LoVo (cell line): Measurements from ENCODE around the gene SEMA4D.
"Not testable (repeated sequence)": the region's sequence is repeated elsewhere in the genome, so short reads cannot be mapped to it uniquely, and the experiment has no call there.

Source experiments
- DNase-seq: peaks from one replicate; pipeline ENCODE4 v3.0.0-alpha.2; 2016; ENCODE audit warnings: low spot score

The SEMA4D gene

DNA sequence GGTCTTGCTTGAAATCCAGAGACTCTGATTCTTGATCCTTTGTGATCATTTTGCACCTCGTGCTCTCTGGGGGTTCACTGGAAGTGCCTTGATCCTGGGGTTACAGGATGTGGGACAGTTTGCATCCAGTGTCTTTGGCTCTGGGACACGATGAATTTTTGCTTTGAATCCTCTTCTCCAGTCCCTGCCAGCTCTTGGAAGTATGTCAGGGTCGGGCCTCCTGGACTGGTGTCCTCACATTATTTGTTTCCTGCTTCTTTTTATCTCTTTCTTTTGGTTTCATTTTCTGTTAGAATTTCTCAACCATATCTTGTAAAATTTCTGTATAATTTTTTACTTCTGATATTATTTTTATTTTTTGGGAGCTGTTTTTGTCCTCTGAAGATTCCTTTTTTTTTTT is 145.5 kb downstream of the SEMA4D start:
- DNase-seq: no peak

DNA sequence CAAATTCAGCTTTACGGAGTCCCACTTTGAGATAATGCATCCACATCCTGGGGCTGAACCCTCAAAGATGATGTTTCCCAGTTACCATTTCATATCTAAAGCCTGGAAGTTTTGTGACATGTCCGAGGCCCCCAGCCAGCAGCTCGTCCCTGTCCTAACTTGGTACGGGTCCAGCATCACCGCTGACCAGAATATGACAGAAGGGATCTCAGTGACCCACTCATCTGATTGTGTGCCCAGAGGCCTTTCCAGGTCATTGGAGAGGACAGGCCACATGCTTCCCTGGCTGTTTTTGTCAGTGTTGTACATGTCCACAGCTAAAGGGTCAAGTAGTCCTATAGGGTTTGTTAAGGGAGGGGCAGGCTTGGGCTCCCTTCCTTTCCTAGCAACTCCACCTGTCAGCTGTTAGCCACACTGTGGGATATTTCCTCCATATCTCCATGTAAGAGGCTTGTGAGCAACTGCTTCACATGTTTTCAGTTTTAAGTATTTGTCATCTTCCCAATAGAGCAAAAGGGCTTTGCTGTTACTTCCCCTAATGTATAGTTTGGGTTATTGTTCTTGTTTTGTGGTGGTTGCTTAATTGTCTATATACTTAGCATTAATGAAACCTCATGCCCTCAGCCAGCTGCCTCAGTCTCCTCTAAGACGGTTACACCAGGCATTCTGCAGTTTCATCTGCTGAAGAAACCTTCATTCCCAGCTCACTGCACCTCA is 146.2 kb downstream of the SEMA4D start:
- no peak for DNase-seq

DNA sequence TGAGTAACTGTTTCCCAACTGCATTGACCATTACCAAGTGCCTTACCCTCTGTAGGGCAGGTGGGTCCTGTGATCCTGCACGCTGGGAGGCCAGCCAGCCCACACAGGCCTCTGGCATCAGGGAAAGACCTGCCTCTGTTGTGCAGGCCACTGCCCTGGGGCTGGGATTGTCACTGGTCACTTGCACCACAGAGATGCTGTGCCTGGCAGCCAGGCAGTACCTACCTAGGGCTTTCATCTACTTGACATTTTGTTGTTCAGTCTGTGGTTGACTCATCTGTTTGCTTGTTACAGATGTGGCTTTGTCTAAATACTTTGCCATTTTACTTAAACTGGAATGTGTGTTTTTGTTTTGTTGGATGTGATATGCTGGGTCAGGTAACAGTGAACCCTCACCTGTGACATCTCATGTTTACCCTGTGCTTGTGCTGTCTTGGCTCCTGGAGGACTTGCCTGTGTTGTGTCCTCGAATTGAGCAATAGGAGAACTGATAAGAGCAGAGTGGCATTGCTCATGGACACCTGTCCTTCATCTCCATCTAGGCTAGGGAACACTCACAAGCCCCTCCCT is 146.8 kb downstream of the SEMA4D start:
- no peak for DNase-seq

DNA sequence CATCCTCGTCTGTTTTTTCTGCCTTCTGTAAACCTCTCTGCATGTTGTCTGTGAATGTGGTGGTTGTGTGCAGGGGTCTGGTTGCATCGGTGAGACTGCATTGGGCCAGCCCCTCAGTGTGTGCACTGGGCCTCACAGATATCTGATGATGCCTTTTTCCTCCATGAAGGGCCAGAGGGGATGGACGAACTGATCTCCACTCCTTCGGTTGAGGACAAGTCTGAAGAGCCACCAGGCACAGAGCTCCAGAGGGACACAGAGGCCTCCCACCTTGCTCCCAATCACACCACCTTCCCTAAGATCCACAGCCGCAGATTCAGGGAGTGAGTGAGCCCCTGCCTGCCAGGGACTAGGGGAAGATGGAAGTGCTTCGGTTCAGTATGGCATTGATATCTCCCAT is 148.3 kb downstream of the SEMA4D start:
- no peak for DNase-seq

DNA sequence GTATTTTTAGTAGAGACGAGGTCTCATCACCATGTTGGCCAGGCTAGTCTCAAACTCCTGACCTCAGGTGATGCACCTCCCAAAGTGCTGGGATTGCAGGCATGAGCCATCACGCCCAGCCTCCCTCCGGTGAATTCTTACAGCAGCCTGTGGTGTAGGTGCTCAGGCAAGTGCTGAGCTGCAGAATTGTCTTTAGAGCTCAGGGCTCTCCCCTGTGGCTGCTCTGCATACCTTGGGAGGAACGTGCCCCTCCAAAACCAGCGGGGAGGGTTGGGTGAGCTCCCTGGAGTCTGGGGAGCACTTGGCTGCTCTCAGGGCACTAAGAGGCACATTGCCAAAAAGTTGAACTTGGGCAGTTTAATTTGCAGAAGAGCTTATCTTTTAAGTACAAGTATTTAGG is 150.3 kb downstream of the SEMA4D start:
- no peak for DNase-seq

DNA sequence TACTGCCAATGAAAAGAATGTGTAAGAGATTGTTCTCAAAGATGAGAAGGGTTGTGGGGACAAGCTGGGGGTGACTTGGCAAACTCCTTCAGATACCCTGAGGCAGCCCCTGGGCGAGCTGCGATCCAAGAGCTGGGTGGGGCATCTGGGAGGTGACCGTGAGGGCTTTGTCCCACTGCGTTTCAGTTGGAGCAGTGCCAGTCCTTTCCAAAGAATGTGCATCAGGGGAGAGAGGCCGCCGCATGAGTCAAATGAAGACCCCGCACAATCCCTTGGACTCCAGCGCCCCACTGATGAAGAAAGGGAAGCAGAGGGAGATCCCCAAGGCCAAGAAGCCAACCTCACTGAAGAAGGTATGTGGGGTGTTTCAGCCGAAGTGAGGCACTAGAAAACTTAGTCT is 151.2 kb downstream of the SEMA4D start:
- DNase-seq: no peak

DNA sequence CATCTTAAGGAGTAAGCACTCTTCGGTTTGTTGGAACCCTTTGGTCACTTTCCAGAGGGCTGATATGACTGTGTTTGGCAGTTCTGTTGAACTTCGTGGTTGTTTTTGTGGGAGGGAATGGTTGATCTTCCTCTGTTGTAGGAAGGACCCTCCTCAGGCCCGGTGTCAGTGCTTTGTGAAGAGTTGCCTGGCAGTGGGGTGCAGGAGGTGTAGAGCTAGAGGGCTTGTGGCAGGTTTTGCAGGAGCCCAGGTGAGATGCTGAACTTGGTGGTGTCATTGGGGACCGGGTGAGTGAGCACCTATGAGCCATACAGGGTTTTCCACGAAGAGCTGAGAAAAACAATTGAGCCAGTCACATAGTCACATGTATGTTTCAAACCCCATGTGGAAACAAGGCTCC is 152.4 kb downstream of the SEMA4D start:
- DNase-seq: no peak

DNA sequence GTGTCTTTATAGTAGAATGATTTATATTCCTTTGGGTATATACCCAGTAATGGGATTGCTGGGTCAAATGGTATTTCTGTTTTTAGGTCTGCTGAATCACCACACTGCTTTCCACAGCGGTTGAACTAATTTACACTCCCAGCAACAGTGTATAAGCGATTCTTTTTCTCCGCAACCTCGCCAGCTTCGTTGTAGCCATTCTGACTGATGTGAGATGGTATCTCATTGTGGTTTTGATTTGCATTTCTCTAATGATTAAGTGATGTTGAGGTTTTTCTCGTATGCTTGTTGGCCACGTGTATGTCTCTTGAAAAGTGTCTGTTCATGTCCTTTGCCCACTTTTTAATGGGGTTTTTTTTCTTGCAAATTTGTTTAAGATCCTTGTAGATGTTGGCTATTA is 154.1 kb downstream of the SEMA4D start:
- DNase-seq: not testable (repeated sequence)

DNA sequence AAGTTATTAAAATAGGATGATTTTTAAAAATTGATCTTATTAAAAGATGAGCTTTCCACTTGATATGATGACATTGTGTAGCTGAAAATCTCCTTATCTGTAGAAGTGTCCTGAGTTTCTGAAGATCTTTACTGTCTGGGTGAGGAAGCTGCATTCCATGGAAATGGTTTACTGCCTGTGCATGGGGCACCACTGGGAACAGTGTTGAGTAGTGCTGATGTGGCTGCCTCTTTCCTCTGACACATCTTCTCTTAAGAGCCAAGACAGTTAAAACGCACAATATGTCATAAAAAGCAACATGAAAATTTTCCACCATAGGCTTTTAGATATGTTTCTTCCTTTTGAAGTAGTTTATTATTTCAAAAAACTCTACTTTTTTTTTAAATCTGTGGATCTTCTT is 155.0 kb downstream of the SEMA4D start:
- DNase-seq: no peak

DNA sequence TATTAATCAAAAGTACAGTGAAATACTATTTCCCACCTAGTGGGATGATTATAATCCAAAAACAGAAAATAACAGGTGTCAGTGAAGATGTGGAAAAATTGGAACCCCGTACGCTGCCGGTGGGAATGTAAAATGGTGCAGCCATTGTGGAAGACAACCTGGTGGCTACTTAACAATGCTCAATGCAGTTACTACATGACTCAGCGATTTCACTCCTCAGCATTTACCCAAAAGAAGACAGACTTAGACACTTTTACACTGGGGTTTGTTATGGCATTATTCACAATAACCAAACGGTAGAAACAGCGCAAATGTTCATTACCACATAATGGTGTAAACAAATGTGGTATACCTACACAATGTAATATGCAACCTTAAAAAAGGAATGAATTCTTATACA is 155.7 kb downstream of the SEMA4D start:
- DNase-seq: no peak

DNA sequence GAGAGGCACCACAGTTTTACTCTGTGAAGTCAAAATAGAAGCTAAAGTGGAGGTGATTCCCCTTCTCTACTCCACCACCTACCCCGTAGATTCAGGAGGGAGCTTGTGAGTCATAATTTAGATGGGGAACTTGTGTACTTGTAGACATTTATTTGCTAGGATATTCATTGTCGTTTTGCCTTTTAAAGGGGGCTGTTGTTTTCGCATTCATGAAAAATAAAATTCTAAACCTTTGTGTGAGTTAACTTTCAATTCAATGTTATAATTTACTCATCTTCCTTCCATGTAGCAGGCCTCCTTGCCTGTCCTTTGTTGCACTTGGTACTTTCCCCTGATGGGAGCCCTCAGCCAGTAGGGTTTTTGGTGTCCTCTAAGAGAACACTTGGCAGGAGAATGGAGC is 157.6 kb downstream of the SEMA4D start:
- no peak for DNase-seq

DNA sequence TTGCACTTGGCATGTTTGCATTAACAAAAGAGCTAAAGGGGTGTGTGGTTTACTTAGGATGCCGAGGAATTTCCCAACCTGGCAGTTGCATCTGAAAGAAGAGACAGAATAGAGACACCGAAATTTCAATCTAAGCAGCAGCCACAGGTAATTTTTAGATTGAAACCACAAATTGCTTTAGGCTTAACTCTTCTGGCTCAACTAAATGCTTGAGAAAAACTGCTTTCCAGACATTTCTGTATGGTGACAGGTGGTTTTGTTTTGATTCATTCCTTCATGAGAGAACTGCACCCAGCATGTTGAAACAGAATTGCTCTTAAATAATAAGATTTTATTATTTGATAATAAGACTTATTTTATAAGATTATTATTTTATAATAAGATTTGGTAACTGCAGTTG is 158.1 kb downstream of the SEMA4D start:
- DNase-seq: no peak

DNA sequence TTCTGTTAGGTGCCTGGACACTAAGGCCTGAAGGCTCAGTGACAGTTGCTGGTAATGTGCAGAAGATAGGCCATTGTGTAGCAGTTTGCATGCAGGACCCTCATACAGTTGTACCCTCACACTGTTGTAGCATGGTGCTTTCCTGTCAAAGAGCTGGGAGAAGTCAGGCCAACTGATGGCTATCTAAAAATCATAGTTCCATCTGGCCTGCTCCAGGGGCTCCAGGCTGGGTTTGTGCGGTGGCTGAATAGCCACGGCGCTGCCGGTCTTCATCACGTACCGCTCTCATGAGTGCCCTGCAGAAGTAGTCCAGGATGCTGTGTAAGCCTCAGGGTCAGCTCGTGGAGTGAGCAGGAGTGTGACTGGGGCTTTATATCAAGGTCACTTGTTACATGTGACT is 167.4 kb downstream of the SEMA4D start:
- DNase-seq: no peak

DNA sequence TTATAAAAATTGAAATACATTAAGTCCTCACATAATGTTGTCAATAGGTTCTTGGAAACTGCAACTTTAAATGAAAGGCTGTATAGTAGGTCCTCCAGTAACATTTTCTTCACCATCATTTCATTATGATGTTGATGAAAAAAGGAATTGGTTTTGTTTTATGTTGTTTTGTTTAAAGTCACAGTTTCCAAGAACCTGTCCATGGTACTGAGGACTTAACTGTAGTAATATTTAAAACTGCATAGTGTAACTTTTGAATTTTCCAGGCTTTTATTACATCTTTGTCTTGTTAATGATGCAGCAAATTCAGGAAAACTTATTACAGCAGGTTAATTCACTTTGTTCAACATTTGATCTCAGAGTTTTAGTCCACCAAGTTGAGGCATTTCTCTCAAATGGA is 168.0 kb downstream of the SEMA4D start:
- DNase-seq: no peak

DNA sequence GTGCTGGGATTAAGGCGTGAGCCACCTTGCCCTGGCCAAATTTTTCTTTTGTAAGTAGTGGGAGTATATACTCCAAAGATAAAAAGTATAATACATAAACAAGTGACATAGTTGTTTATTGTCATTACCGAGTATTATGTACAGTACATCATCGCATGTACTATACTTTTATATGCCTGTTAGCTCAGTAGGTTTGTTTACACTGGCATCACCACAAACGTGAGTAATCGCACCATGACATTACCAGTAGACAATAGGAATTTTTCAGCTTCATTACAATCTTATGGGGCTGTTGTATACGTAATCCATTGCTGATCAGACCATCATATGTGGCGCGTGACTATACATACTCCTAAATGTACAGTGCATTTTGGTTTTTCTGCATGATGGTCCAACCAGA is 169.8 kb downstream of the SEMA4D start:
- DNase-seq: no peak

DNA sequence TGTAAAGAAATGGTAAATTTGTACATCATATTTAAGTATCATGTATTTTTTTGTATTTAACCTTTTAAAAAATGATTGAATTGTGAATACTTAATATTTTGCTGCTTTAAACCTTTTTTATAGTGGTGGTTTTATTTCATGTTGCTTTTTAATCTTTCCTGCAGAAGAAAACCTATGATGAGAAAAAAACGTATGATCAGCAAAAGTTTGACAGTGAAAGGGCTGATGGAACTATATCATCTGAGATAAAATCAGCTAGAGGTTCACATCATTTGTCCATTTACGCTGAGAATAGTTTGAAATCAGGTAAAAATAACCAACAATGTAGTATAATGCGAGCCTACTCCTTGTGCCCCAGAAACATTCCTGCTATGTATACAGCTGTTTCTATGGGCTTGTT is 172.2 kb downstream of the SEMA4D start:
- no peak for DNase-seq

DNA sequence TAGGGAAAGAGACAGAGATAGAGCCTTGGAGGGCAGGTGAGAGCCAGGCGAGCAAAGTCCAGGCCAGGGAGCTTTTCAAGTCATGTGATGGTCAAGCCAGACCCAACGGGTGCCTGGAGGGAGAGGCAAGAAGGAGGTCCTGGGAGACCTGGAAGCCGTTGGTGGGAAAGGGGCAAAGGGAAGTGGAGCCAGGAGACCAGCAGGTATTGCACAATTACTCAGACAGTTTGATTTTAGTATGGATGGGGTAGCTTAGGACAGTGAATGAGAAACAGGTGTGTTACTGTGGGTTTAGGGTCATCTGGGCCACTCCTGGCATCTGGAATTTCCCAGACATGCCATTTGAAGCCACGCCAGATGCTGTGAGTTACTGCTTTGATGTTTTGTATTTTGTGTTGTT is 174.5 kb downstream of the SEMA4D start:
- no peak for DNase-seq

DNA sequence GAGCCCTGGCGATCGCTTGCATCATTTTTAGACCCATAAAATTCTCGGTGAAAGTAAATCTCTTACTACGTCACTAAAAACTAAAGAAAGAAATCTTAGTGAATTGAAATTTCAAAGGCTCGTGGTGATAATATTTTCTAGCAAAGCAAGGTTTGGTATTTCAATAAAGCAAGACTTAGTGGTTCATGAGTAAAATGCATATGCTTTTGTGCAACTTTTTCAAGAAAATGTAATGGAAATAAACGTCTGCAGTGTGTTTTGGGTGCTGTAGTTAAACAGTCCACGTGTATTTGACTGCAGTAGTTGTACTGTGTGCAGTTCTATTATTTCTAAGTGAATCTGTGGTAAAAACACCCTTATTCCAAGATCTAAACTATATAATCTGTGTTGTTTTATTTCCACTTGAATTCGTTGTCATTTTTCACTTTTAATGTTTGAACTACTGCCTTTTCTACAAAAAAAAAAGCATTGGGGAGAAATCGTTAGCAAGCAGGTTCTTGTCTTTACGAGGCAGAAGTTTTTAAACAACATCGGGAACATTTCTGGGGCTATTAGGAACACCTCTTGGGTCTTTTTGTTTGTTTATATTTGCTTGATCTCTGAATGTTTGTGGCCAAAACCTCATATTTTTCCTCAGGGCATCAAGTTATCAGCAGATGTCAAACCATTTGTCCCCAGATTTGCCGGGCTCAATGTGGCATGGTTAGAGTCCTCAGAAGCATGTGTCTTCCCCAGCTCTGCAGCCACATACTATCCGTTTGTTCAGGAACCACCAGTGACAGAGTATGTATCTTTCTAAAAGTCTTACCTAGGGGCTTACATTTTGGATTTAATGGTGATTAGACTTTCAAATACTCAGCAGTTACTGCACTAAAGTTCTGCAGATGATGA is 178.7 kb downstream of the SEMA4D start:
- no peak for DNase-seq

DNA sequence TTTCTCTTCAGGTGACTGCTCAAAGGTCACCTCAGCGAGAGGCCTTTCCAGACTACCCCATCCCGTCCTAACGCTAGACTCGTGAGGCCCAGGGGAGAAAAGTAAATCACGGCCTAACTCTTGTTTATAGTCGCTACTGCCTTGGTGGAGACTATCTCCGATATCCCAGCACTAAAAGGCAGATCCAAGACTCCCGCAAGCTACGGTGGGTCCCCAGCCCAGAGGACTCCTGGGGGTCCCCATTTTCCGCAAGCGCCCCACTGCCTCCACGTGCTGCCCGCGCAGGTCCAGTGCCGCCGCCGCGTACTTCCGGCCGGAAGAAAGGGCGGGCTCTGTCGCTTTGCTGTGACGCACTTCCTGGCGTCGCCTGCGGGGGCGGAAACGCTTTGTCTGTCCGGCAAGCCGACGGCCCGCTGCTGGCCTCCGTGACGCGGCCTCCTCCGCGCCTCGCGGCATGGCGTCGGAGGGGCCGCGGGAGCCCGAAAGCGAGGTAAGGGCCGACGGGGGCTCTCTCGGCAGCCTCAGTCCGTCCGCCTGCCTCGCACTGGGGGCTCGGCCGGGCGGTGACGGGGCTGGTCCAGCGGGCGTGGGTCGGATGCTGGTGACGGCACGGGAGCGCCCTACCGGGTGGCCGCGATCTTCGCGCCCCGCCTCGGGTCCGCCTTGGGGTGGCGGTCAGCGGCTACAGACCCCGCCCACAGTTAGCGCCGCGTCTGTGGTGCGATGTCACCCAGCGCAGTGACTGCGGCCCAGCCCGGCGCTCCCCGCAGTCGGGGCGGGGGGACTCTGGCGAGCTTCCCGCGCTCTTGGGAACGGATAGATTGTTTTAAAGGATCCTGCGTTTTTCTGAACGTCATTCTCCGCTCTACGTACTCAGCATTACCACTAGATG is 179.5 kb downstream of the SEMA4D start, which contains the start of gene SECISBP2:
SECISBP2 (plus strand) TSS at position 378 of the 892 bp plus-strand sequence; CDS start at position 455, 77 bp downstream.
- peak; percentile 94 for DNase-seq

DNA sequence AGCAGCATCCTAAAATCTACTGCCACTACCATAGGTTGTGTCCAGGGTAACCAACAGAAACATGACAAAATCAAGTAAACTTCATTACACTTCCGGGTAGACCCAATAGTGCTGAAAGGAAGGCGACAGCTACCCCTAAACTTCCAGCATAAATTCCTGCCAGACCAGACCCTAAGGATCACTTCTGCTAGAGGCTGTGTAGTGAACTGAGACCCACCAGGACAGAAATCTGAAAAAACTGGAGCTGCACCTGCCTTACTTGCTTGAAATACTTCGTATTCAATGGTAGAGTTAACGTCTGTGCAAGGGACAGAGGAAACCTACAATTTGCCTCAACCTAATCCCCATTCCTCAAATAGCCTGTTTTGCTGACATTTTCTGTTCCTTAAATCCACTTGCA is 180.6 kb downstream of the SEMA4D start:
- DNase-seq: no peak

DNA sequence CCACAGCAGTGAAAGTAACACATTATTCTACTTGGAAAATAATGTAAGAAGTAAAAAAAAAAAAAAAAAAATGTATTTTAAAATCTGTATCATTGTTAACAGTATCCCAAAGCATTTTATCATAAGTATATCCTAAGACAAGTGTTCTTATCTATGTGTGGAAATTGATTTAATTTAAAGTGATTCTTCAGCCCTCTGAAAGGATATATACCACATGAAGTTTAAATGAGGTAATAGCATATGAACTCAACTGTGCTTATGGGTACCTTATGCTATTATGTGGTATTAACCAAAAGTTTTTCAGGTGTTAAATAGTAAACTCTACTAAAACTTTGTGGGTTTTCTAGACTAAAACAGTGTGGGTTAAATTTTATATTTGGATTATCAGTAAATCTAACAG is 182.4 kb downstream of the SEMA4D start:
- DNase-seq: no peak

DNA sequence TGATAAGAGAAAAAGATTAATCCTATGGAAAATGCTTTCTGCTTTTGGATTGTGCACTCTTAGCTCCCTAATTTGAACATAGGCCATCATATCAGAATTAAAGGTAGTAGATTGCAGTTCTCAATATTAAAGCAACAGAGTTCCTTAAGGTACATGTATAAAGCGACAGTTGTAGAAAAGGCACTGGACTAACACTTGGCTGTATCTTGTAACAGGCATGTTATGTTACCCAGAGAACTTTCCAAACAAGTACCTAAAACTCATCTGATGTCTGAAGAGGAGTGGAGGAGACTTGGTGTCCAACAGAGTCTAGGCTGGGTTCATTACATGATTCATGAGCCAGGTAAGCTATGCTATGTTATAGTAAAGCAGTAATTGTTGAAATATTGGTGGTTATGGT is 183.0 kb downstream of the SEMA4D start:
- no peak for DNase-seq
